MCF 10A (cell line): ENCODE results near the gene DPF1. TPM values are rescaled to one million over a fixed set of nuclear protein-coding genes. Genes with fewer than 3 reads are reported as not detected.
"Not testable (repeated sequence)": the region's sequence is repeated elsewhere in the genome, so short reads cannot be mapped to it uniquely, and the experiment has no call there.

Experiments
- BruUV-seq: library from RNA; stranded (reverse); fragments of 400-500 nt; replicated peaks from 2 replicates; lab custom pipeline; 2021; lab: Mats Ljungman, UMichigan
- CTCF ChIA-PET: fragments of 300-600 bp; sonication (Branson Sonifier 250); formaldehyde crosslinking; extraction: SDS; loops from one replicate; lab custom pipeline; 2021; ENCODE audit warnings: antibody characterized with exemption, inconsistent platforms; lab: Yijun Ruan, JAX
- POLR2A ChIA-PET: fragments of 300-600, 350-650 bp; sonication (Branson Sonifier 250); formaldehyde crosslinking; extraction: SDS; loops from one replicate; lab custom pipeline; 2020; ENCODE audit warnings: antibody characterized with exemption, inconsistent platforms; lab: Yijun Ruan, JAX
- DNase-seq: peaks from one replicate; pipeline ENCODE4 v3.0.0-alpha.2; 2018; ENCODE audit not compliant: unreplicated experiment
- H3K27ac Mint-ChIP-seq: one replicate; pipeline ENCODE4 v1.8.0; 2022; ENCODE audit warnings: mild to moderate bottlenecking, low read depth, mixed read lengths; ENCODE audit not compliant: unreplicated experiment
- H3K27me3 Mint-ChIP-seq: one replicate; pipeline ENCODE4 v1.8.0; 2022; ENCODE audit warnings: mixed read lengths; ENCODE audit not compliant: insufficient read depth, unreplicated experiment
- H3K36me3 Mint-ChIP-seq: one replicate; pipeline ENCODE4 v1.8.0; 2022; ENCODE audit warnings: mild to moderate bottlenecking, moderate library complexity, mixed read lengths; ENCODE audit not compliant: insufficient read depth, unreplicated experiment
- H3K4me1 Mint-ChIP-seq: one replicate; pipeline ENCODE4 v1.8.0; 2022; ENCODE audit warnings: mixed read lengths; ENCODE audit not compliant: insufficient read depth, unreplicated experiment
- H3K4me3 Mint-ChIP-seq: one replicate; pipeline ENCODE4 v1.8.0; 2022; ENCODE audit warnings: mild to moderate bottlenecking, moderate library complexity, mixed read lengths; ENCODE audit not compliant: unreplicated experiment
- H3K9me3 Mint-ChIP-seq: one replicate; pipeline ENCODE4 v1.8.0; 2022; ENCODE audit warnings: mixed read lengths; ENCODE audit not compliant: unreplicated experiment
- intact Hi-C: fragments of 100-400 bp; cut with micrococcal nuclease; formaldehyde crosslinking; loops from 2 replicates; pipeline ENCODE4 v1.14.1; 2022
- total RNA-seq: library from RNA; stranded (reverse); gene quantifications from 2 replicates; pipeline ENCODE4 v1.2.3, GENCODE V29; 2022
- TF ChIP-seq, protein P1 (sequence below): fragments of 200-600 bp; IDR thresholded peaks from one replicate; pipeline ENCODE4 v1.8.0; 2022; ENCODE audit warnings: antibody characterized with exemption, mild to moderate bottlenecking; ENCODE audit not compliant: unreplicated experiment

The DPF1 gene
- total RNA-seq, 1 experiment from 2014 or later, result 1.2 TPM

DNA sequence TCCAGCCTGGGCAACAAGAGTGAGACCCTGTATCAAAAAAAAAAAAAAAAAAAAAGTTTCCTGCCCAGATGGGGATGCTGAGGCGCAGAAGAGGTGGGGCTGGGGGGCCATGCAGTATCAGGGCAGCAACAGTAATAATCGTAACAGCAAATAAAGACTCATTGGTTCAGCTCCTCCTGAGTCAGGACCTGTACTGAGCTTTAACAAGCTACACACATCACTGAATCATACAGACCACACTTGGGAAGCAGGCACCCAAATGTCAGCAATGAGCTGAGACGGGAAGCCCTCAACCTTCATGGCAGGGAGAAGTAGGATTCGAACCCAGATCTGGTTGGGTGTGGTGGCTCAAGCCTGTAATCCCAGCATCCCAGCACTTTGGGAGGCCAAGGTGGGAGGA is 10.6 kb upstream of the DPF1 start:
- no peaks in the 10 kb centered on the region for H3K9me3 Mint-ChIP-seq
- peaks cover 28% of the 10 kb centered on the region for H3K27me3 Mint-ChIP-seq
- POLR2A ChIA-PET, result interaction anchor here (0.6 kb wide), 1 partner anchor 9 kb away, joined by 3 read pairs; no protein-coding TSS in a partner anchor
- intact Hi-C loops, result loop anchor here (2.0 to 10.0 kb wide), 5 partner anchors 92 to 700 kb away; partner anchors contain the start of genes CATSPERG, MRPS12 and SARS2
- no peaks in the 10 kb centered on the region for H3K4me1 Mint-ChIP-seq
- CTCF ChIA-PET, result interaction anchor here (0.5 to 4.9 kb wide), 25 partner anchors 9 to 699 kb away, joined by 3 to 23 read pairs (median 4); partner anchors contain the start of genes CATSPERG, FAM98C, GGN and PSMD8
- H3K4me3 Mint-ChIP-seq, result no peak overlapping the region
- no peak for DNase-seq
- TF ChIP-seq, protein P1, sequence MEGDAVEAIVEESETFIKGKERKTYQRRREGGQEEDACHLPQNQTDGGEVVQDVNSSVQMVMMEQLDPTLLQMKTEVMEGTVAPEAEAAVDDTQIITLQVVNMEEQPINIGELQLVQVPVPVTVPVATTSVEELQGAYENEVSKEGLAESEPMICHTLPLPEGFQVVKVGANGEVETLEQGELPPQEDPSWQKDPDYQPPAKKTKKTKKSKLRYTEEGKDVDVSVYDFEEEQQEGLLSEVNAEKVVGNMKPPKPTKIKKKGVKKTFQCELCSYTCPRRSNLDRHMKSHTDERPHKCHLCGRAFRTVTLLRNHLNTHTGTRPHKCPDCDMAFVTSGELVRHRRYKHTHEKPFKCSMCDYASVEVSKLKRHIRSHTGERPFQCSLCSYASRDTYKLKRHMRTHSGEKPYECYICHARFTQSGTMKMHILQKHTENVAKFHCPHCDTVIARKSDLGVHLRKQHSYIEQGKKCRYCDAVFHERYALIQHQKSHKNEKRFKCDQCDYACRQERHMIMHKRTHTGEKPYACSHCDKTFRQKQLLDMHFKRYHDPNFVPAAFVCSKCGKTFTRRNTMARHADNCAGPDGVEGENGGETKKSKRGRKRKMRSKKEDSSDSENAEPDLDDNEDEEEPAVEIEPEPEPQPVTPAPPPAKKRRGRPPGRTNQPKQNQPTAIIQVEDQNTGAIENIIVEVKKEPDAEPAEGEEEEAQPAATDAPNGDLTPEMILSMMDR, result no peak
- no TSS peak for BruUV-seq
- no peak overlapping the region for H3K27ac Mint-ChIP-seq
- no peaks in the 10 kb centered on the region for H3K36me3 Mint-ChIP-seq

GRCh38 chr19:38233740-38234251 is 9.8 kb upstream of the DPF1 start:
- ChIA-PET POLR2A (no interaction called here), CTCF (interaction anchor here (0.5 to 4.9 kb wide), 21 partner anchors 9 to 335 kb away, joined by 3 to 23 read pairs (median 4); partner anchors contain the start of genes CATSPERG, FAM98C, GGN and PSMD8)
- TF ChIP-seq, protein P1, result peak; percentile 83
- DNase-seq, result peak; percentile 83
- H3K4me1 Mint-ChIP-seq, result no peaks in the 10 kb centered on the region
- BruUV-seq, result no TSS peak
- H3K27ac Mint-ChIP-seq, result no peak overlapping the region
- peaks cover 31% of the 10 kb centered on the region for H3K27me3 Mint-ChIP-seq
- H3K4me3 Mint-ChIP-seq, result no peak overlapping the region
- no peaks in the 10 kb centered on the region for H3K36me3 Mint-ChIP-seq
- H3K9me3 Mint-ChIP-seq, result no peaks in the 10 kb centered on the region
- intact Hi-C loops, result loop anchor here (2.0 to 10.0 kb wide), 5 partner anchors 91 to 701 kb away; partner anchors contain the start of genes CATSPERG, MRPS12 and SARS2

- no peaks in the 10 kb centered on the region for H3K36me3 Mint-ChIP-seq
- no peak for DNase-seq
- peaks cover 7% of the 10 kb centered on the region for H3K4me1 Mint-ChIP-seq
- no peak overlapping the region for H3K27ac Mint-ChIP-seq
- no TSS peak for BruUV-seq
- ChIA-PET POLR2A (interaction anchor here (1.2 kb wide), 1 partner anchor 10 kb away, joined by 3 read pairs; no protein-coding TSS in a partner anchor), CTCF (interaction anchor here (0.7 to 4.9 kb wide), 3 partner anchors 33 to 387 kb away, joined by 3 to 23 read pairs (median 3); partner anchors contain the start of gene CATSPERG)
- no peaks in the 10 kb centered on the region for H3K9me3 Mint-ChIP-seq
- H3K27me3 Mint-ChIP-seq, result peaks cover 46% of the 10 kb centered on the region
- H3K4me3 Mint-ChIP-seq, result no peak overlapping the region
- TF ChIP-seq, protein P1, result no peak
- intact Hi-C loops, result loop anchor here (5.0 to 10.0 kb wide), 4 partner anchors 90 to 703 kb away; partner anchors contain the start of genes MRPS12 and SARS2
These were observed 7.9 kb upstream of the DPF1 start for GRCh38 chr19:38231918-38232317.

- H3K4me3 Mint-ChIP-seq, H3K9me3 Mint-ChIP-seq, BruUV-seq, H3K36me3 Mint-ChIP-seq, DNase-seq, H3K27ac Mint-ChIP-seq: not testable (repeated sequence)
- Mint-ChIP-seq H3K27me3 (peaks cover 47% of the 10 kb centered on the region), H3K4me1 (peaks cover 13% of the 10 kb centered on the region)
- CTCF ChIA-PET, result interaction anchor here (0.6 to 4.9 kb wide), 7 partner anchors 11 to 1367 kb away, joined by 3 to 23 read pairs (median 4); partner anchors contain the start of genes CATSPERG and FAM98C
- intact Hi-C loops, result loop anchor here (5.0 to 10.0 kb wide), 4 partner anchors 88 to 704 kb away; partner anchors contain the start of genes MRPS12 and SARS2
- POLR2A ChIA-PET, result interaction anchor here (1.1 to 1.2 kb wide), 2 partner anchors 11 to 105 kb away, joined by 3 read pairs; partner anchors contain the start of gene CATSPERG
These were observed 6.6 kb upstream of the DPF1 start for GRCh38 chr19:38230506-38231133.
